ENCODE results near the gene ATP1B3.

- no peak for TF ChIP-seq EZH2 (IDR thresholded peaks at IDR 0.05; ENCODE audit: borderline replicate concordance, low read depth, low read length, poor library complexity, severe bottlenecking)
- no peak for TF ChIP-seq CTCF (conservative IDR thresholded peaks at IDR 0.05; ENCODE audit: low read depth, low read length)
These were observed 2.4 kb downstream of the ATP1B3 start for GRCh38 chr3:141878817-141879216.
